ENCODE results near the gene GPR152.
A peak's percentile ranks its signal among the peaks of the same experiment; 100 is the strongest.
"Not testable (repeated sequence)": the region's sequence is repeated elsewhere in the genome, so short reads cannot be mapped to it uniquely, and the experiment has no call there.

Gene GPR152

GRCh38 chr11:67482275-67482826 lies 29.8 kb upstream of the GPR152 start:
- peak overlapping the region; percentile 55; the same call in 1 of the 2 replicates for H3K9ac ChIP-seq (ENCODE audit: low read length)
- H3K27ac ChIP-seq (ENCODE audit: low read length) = peak overlapping the region; percentile 38; the same call in 1 of the 2 replicates
- no peak for DNase-seq

GRCh38 chr11:67477344-67478050 lies 25.0 kb upstream of the GPR152 start:
- not testable (repeated sequence) for H4K20me1 ChIP-seq (ENCODE audit: insufficient read depth, low read length); H3K27ac ChIP-seq (ENCODE audit: low read length); H3K9me3 ChIP-seq (replicated peaks; ENCODE audit: insufficient read depth, low read length); H3F3A ChIP-seq (ENCODE audit: insufficient read depth, low read length); H2AFZ ChIP-seq (ENCODE audit: low read length); H3K9ac ChIP-seq (ENCODE audit: low read length); H3K36me3 ChIP-seq (replicated peaks; ENCODE audit: insufficient read depth, low read length); H3K9me2 ChIP-seq (replicated peaks; ENCODE audit: insufficient read depth, low read length); H3K79me2 ChIP-seq (ENCODE audit: low read length); DNase-seq; H3K4me1 ChIP-seq (ENCODE audit: low read length); H3K4me3 ChIP-seq (ENCODE audit: low read length); H3K4me2 ChIP-seq (ENCODE audit: low read depth, low read length)
- H3K27me3 ChIP-seq (replicated peaks; ENCODE audit: insufficient read depth, low read length) = peaks cover 36% of the 10 kb centered on the region

More at GRCh38 chr11:67482275-67482826, 29.8 kb upstream of the GPR152 start:
- TF ChIP-seq EZH2phosphoT487 (IDR thresholded peaks at IDR 0.05; ENCODE audit: low read length) (no peak), CTCF (IDR thresholded peaks at IDR 0.05; ENCODE audit: low read length) (no peak), EZH2 (optimal IDR thresholded peaks at IDR 0.05; ENCODE audit: low read depth, low read length) (no peak)
- H3K4me1 ChIP-seq (ENCODE audit: low read length) = peaks cover 20% of the 10 kb centered on the region
- H4K20me1 ChIP-seq (ENCODE audit: insufficient read depth, low read length) = no peaks in the 10 kb centered on the region
- no peaks in the 10 kb centered on the region for H3K36me3 ChIP-seq (replicated peaks; ENCODE audit: insufficient read depth, low read length)
- H3K9me3 ChIP-seq (replicated peaks; ENCODE audit: insufficient read depth, low read length) = no peaks in the 10 kb centered on the region
- H3K9me2 ChIP-seq (replicated peaks; ENCODE audit: insufficient read depth, low read length) = no peaks in the 10 kb centered on the region
- no peaks in the 10 kb centered on the region for H3F3A ChIP-seq (ENCODE audit: insufficient read depth, low read length)
- peak overlapping the region; percentile 67 for H3K4me3 ChIP-seq (ENCODE audit: low read length)
- peak overlapping the region; percentile 56 for H3K4me2 ChIP-seq (ENCODE audit: low read depth, low read length)
- H2AFZ ChIP-seq (ENCODE audit: low read length) = peak overlapping the region; percentile 90
- peaks cover 21% of the 10 kb centered on the region for H3K27me3 ChIP-seq (replicated peaks; ENCODE audit: insufficient read depth, low read length)
- H3K79me2 ChIP-seq (ENCODE audit: low read length) = peaks cover 26% of the 10 kb centered on the region

GRCh38 chr11:67476692-67477091 lies 24.2 kb upstream of the GPR152 start:
- DNase-seq; H3K9ac ChIP-seq (ENCODE audit: low read length); H3K4me1 ChIP-seq (ENCODE audit: low read length); H2AFZ ChIP-seq (ENCODE audit: low read length); H4K20me1 ChIP-seq (ENCODE audit: insufficient read depth, low read length); H3K36me3 ChIP-seq (replicated peaks; ENCODE audit: insufficient read depth, low read length); H3K79me2 ChIP-seq (ENCODE audit: low read length); H3K27ac ChIP-seq (ENCODE audit: low read length); H3K4me3 ChIP-seq (ENCODE audit: low read length); H3F3A ChIP-seq (ENCODE audit: insufficient read depth, low read length); H3K4me2 ChIP-seq (ENCODE audit: low read depth, low read length); H3K9me2 ChIP-seq (replicated peaks; ENCODE audit: insufficient read depth, low read length); H3K9me3 ChIP-seq (replicated peaks; ENCODE audit: insufficient read depth, low read length): not testable (repeated sequence)
- H3K27me3 ChIP-seq (replicated peaks; ENCODE audit: insufficient read depth, low read length) = peaks cover 36% of the 10 kb centered on the region

GRCh38 chr11:67472882-67473281 lies 20.4 kb upstream of the GPR152 start:
- Histone ChIP-seq H3K27me3 (replicated peaks; ENCODE audit: insufficient read depth, low read length) (peaks cover 15% of the 10 kb centered on the region), H3K4me1 (ENCODE audit: low read length) (peaks cover 5% of the 10 kb centered on the region), H3K27ac (ENCODE audit: low read length) (no peak overlapping the region), H3F3A (ENCODE audit: insufficient read depth, low read length) (no peaks in the 10 kb centered on the region), H3K4me3 (ENCODE audit: low read length) (no peak overlapping the region), H4K20me1 (ENCODE audit: insufficient read depth, low read length) (no peaks in the 10 kb centered on the region), H3K9me3 (replicated peaks; ENCODE audit: insufficient read depth, low read length) (no peaks in the 10 kb centered on the region), H3K9me2 (replicated peaks; ENCODE audit: insufficient read depth, low read length) (no peaks in the 10 kb centered on the region), H3K79me2 (ENCODE audit: low read length) (no peaks in the 10 kb centered on the region; the same call in 1 of the 2 replicates), H3K9ac (ENCODE audit: low read length) (no peak overlapping the region), H2AFZ (ENCODE audit: low read length) (no peak overlapping the region), H3K4me2 (ENCODE audit: low read depth, low read length) (no peak overlapping the region), H3K36me3 (replicated peaks; ENCODE audit: insufficient read depth, low read length) (no peaks in the 10 kb centered on the region)
- TF ChIP-seq EZH2 (optimal IDR thresholded peaks at IDR 0.05; ENCODE audit: low read depth, low read length) (no peak), CTCF (IDR thresholded peaks at IDR 0.05; ENCODE audit: low read length) (no peak), EZH2phosphoT487 (IDR thresholded peaks at IDR 0.05; ENCODE audit: low read length) (no peak)
- no peak for DNase-seq
